ENCODE data around the gene SOWAHB.

SOWAHB gene, protein sequence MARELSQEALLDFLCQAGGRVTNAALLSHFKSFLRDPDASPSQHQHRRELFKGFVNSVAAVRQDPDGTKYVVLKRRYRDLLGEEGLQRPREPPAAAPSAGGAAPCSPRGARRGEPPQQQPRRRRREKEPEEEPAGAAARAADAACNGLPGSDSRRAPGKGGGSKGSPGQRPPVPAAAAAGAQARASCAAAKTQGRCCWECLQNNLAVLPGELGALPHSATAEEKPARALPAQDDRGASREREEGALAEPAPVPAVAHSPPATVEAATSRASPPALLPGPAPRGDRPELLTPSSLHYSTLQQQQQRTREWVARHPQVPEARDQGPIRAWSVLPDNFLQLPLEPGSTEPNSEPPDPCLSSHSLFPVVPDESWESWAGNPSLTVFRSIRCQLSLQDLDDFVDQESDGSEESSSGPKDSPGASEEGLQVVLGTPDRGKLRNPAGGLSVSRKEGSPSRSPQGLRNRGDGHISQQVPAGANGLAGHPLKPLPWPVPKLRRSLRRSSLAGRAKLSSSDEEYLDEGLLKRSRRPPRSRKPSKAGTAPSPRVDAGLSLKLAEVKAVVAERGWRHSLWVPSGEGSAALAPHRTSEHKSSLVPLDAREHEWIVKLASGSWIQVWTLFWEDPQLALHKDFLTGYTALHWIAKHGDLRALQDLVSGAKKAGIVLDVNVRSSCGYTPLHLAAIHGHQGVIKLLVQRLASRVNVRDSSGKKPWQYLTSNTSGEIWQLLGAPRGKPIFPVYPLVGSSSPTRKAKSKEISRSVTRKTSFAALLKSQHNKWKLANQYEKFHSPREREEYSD

GRCh38 chr4:76897536-76898384 is at the start of gene SOWAHB:
TSS of gene SOWAHB (minus strand) at chr4:76898144. CDS start at chr4:76897849, 295 bp downstream.
- DNase-seq = no peak

- DNase-seq = no peak
These were observed 49.4 kb upstream of the SOWAHB start for GRCh38 chr4:76947369-76947768.

- DNase-seq = no peak
These were observed 45.8 kb upstream of the SOWAHB start for GRCh38 chr4:76943790-76944189.

GRCh38 chr4:76943129-76943620 is 45.2 kb upstream of the SOWAHB start:
- DNase-seq = no peak

DNA sequence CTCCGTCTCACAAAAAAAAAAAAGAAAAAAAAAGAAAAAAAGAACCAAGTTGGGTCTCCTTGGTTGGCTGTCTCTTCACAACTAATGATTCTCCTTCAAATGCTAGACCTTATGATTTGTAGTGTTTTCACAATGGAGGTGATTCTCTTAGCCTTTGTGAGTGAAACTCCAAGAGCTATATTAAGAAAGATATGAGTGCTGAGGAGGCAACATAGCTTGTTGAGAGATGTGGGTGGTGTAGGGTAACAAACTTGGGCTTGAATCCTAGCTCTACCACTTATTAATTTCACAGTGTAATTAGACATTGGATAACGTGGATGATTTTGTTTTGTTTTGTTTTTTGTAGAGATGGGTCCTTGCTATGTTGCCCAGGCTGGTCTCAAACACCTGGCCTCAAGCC is 41.2 kb upstream of the SOWAHB start:
- no peak for DNase-seq

DNA sequence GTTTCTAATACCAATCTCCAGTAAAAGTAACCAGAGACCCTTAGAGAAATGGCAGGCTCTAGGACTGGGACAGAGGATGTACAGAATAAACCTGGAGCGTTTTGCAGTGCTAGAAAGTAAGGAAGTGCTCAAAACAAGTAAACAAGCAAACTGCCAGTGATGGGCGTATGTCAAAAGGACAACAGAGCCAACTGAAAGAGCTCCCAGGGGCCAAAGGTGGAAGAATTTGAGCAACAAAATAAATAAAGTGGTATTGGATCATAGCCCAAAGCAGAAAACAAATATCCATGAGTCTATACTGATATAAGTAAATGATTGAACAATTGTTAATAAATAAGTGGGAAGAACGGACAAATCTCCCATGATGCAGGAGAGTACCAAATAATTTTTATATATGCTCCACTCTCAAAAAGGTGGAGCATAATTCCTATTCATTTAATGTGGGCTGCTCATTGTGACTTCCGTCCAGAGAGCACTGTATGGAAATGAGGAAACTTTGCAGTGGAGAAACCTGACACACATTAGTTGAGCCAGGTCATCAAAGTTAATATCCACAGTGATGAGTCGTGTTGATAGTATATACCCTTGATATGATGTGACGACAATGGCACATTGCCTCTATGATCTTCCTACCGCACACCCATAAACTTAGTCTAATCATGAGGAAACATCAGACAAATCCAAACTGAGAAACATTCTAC is 33.8 kb upstream of the SOWAHB start:
- DNase-seq = no peak

DNA sequence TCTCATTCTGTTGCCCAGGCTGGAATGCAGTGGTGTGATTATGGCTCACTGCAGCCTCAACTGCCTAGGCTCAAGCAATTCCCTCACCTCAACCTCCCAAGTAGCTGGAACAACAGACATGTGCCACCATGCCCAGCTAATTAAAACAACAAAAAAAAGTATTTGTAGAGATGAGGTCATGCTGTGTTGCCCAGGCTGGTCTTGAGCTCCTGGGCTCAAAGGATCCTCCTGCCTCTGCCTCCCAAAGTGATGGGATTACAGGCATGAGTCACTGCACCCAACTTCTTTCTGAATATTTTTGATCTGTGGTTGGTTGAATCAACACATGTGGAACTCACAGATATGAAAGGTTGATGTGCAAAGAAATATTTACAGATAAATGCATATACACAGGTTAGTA is 33.1 kb upstream of the SOWAHB start:
- DNase-seq = no peak

DNA sequence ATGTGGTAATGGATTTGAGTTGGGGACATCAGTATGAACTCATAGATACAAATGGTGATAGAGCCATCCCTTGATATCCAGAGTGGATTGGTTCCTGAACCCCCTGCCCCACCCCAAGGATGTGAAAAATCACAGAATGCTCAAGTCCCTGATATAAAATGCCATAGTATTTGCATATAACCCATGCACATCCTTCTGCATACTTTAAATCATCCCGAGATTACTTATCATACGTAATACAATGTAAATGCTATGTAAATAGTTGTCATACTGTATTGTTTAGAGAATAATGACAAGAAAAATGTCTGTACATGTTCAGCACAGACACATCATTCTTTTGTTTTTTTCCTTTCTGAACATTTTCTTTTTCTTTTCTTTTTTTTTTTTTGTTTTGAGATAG is 32.7 kb upstream of the SOWAHB start:
- DNase-seq = no peak

GRCh38 chr4:76926841-76927240 is 28.9 kb upstream of the SOWAHB start:
- no peak for DNase-seq

- no peak for DNase-seq
These were observed 25.8 kb upstream of the SOWAHB start for GRCh38 chr4:76923619-76924357.

DNA sequence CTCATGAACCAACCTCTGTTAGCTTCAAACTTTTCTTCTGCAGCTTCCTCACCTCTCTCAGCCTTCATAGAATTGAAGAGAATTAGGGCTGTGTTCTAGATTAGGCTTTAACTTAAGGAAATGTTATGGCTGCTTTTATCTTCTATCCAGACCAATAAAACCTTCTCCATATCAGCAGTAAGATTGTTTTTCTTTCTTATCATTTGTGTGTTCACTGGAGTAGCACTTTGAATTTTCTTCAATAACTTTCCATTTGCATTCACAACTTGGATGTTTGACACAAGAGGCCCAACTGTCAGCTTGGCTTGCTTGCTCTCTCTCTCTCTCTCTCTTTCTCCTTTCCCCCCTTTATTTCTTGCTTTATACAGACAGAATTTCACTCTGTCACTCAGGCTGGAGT is 22.8 kb upstream of the SOWAHB start:
- DNase-seq = no peak

DNA sequence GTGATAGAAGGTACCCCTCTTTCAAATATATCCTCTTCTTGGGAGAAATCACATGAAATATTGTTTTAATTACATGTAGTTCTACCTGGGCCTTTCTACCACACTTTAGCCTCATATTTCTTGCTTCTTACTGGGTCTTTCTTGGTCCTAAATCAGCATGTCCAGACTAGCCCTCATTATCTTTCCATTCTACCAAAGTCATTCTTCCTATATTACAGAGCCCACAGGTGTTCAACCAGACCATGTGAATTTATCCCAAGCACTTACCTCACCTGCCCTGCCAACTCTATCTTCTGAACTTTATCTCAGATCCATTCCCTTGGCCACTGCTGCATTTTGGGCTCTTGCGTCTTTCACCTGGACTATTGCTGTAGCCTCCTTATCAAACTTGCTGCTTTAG is 11.8 kb upstream of the SOWAHB start:
- no peak for DNase-seq

DNA sequence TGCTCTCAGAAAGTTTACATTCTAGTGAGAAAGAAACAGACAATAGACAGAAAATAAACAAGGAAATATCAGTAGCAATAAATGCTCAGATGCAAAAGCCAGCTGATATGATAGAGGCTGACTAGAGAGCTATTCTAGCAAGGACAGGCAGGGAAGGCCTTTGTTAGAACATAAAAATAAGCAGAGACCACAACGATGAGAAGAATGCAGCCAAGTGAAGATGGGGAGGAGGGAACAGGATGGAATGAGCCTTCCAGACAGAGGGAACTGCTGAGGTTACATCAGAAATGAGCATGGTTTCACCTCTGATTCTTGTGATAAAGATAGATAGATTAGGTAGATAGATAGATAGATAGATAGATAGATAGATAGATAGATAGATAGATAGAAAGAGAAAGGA is 7.6 kb upstream of the SOWAHB start:
- no peak for DNase-seq

DNA sequence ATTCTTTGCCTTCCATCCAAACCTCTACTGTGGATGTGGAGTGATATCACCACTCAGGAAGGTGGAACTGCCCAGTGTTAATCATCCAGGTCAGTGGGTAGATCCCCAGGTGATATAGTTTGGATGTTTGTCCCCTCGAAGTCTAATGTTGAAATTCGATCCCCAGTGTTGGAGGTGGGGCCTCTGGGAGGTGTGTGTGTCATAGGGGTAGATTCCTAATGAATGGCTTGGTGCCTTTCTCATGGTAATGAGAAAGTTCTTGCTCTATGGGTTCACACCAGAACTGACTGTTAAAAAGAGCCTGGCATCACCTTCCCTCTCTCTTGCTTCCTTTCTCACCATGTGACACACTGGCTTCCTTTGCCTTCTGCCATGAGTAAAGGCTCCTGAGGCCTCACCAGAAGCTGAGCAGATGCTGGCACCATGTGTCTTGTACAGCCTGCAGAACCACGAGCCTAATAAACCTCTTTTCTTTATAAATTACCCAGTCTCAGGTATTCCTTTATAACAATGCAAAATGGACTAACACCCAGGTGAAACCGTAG is 6.8 kb upstream of the SOWAHB start:
- DNase-seq = no peak

GRCh38 chr4:76902233-76902890 is 4.4 kb upstream of the SOWAHB start:
- DNase-seq = no peak

DNA sequence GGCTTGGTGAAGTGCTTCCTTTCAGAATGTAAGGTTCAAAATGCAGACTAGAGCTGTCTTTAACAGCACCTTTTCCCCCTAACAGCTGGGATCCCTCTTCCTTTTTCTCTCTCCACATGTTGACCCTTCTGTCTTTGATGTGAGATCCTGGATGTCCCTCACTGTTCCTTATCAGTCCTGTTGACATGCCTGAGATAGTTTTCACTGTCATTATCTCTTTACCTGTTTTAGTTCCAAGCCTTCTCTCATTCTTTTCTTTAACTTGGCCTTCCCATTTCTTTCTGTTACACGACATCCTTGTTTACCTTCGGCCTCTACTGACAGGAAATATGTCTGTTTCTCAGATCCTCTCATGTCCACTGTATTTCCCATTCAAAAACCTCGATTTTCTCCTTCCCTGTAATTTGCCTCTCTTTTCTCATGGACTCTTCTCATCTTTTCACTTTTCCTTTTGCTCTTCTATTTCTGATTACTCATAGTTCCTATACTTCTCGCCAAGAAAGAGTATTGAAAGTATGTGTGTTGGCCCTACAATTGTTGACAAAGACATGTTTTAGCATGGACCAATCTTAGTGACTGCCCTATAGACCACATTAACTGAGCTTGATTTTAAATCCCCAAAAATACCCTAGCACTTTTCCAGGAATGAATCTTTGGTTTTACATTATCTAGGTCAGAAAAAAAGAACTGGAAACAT is 1.2 kb upstream of the SOWAHB start:
- no peak for DNase-seq

- no peak for DNase-seq
These were observed 395 bp upstream of the SOWAHB start for GRCh38 chr4:76898385-76898692.

DNA sequence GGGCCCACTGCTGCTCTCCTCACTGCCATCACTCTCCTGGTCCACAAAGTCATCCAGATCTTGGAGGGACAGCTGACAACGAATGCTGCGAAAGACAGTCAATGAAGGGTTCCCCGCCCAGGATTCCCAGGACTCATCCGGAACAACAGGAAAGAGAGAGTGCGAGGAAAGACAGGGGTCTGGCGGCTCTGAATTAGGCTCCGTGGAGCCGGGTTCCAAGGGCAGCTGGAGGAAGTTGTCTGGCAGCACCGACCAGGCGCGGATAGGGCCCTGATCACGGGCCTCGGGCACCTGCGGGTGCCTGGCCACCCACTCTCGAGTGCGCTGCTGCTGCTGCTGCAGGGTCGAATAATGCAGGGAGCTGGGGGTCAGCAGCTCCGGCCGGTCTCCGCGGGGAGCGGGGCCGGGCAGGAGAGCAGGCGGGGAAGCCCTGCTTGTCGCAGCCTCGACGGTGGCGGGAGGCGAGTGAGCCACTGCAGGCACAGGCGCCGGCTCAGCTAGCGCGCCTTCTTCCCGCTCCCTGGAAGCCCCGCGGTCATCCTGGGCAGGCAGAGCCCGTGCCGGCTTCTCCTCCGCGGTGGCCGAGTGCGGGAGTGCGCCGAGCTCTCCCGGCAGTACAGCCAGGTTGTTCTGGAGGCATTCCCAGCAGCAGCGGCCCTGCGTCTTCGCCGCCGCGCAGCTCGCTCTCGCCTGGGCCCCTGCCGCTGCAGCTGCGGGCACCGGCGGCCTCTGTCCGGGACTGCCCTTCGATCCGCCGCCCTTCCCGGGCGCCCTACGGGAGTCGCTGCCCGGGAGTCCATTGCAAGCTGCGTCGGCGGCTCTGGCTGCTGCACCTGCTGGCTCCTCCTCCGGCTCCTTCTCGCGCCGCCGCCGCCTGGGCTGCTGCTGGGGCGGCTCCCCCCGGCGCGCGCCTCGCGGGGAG is 1.1 kb downstream of the SOWAHB start:
- DNase-seq = no peak

- no peak for DNase-seq
These were observed 1.9 kb downstream of the SOWAHB start for GRCh38 chr4:76896048-76896447.
